ENCODE measurements around the gene SPECC1. TPM values are rescaled to one million over a fixed set of nuclear protein-coding genes. Genes with fewer than 3 reads are reported as not detected.
A peak's percentile ranks its signal among the peaks of the same experiment; 100 is the strongest.

The SPECC1 gene
- total and polyA plus RNA-seq, 2 of the 13 experiments (the other 11 are each of a cell fraction or from before 2014, with no cell fraction given), result 2.3 to 6.9 TPM

DNA sequence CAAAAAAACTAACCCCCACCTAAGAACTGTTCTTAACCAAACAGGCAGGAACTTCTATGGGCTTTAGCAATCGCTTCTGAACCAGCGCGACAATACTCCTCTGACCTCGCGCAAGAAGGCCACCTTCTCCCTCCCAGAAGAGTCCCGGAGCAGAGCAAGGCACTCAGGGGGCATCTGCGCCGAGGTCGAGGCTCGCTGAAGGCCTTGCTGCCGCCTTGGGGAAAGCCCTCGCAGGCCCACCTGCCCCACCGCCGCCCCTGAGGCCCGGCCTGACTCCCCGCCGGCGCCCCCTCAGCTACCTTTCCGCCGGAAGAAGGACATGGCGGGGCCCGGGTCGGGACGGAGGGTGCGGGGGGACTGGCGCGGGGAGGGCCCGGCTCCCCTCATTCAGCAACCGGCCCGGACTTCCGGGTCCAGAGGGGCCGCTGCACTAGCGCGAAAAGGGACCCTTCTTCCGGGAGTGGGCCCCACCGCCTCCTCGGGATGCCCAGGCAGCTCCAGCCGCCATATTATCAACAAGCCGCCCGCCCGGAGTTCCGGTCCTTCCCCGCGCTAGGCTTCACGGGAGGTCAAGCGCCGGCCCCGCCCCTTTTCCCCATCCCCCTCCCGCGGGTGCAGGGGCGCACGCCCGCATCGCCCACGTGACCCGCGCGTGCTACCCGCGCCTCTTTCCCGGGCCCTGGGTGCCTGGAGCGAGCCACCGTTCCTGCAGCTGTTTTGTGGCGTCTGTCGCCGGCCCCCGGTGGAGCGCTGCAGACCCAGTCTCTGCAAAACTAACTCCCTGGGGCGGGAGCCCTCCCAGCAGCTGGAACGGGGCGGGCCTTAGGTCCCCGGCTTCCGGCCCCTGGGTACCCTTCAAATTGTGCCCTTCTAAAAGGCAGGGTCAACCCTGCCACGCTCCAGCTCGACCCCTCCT is 31.6 kb upstream of the SPECC1 start, which contains the start of gene AKAP10 (continued):
- TF ChIP-seq, protein P1, sequence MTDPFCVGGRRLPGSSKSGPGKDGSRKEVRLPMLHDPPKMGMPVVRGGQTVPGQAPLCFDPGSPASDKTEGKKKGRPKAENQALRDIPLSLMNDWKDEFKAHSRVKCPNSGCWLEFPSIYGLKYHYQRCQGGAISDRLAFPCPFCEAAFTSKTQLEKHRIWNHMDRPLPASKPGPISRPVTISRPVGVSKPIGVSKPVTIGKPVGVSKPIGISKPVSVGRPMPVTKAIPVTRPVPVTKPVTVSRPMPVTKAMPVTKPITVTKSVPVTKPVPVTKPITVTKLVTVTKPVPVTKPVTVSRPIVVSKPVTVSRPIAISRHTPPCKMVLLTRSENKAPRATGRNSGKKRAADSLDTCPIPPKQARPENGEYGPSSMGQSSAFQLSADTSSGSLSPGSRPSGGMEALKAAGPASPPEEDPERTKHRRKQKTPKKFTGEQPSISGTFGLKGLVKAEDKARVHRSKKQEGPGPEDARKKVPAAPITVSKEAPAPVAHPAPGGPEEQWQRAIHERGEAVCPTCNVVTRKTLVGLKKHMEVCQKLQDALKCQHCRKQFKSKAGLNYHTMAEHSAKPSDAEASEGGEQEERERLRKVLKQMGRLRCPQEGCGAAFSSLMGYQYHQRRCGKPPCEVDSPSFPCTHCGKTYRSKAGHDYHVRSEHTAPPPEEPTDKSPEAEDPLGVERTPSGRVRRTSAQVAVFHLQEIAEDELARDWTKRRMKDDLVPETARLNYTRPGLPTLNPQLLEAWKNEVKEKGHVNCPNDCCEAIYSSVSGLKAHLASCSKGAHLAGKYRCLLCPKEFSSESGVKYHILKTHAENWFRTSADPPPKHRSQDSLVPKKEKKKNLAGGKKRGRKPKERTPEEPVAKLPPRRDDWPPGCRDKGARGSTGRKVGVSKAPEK (CRISPR knock-in tag; IDR thresholded peaks at IDR 0.05; ENCODE audit: borderline replicate concordance), result no peak
- TF ChIP-seq RAD21 (CRISPR knock-in tag; IDR thresholded peaks at IDR 0.05), result no peak
- TF ChIP-seq ZNF383 (CRISPR knock-in tag; IDR thresholded peaks at IDR 0.05; ENCODE audit: borderline replicate concordance), result 0 out of 2 replicates have a peak, but pooled peaks have one; percentile 41
- TF ChIP-seq ZNF556 (CRISPR knock-in tag; IDR thresholded peaks at IDR 0.05; ENCODE audit: borderline replicate concordance), result peak; percentile 86; the same call in 1 of the 2 replicates
- no peak for TF ChIP-seq ZNF180 (CRISPR knock-in tag; IDR thresholded peaks at IDR 0.05; ENCODE audit: borderline replicate concordance, low read depth)
- no peak for TF ChIP-seq HNRNPH1 (optimal IDR thresholded peaks at IDR 0.05; ENCODE audit: low read depth, low read length)
- TF ChIP-seq SMYD3 (CRISPR knock-in tag; IDR thresholded peaks at IDR 0.05), result no peak
- TF ChIP-seq ZNF816 (CRISPR knock-in tag; IDR thresholded peaks at IDR 0.05; ENCODE audit: borderline replicate concordance), result peak; percentile 71; the same call in 1 of the 2 replicates
- no peak for TF ChIP-seq ATRX (CRISPR knock-in tag; IDR thresholded peaks at IDR 0.05; ENCODE audit: borderline replicate concordance)
- peak; percentile 95 for TF ChIP-seq ZFY (CRISPR knock-in tag; IDR thresholded peaks at IDR 0.05)
- 0 out of 2 replicates have a peak, but pooled peaks have one; percentile 67 for TF ChIP-seq NR1H2 (CRISPR knock-in tag; IDR thresholded peaks at IDR 0.05; ENCODE audit: borderline replicate concordance, low read depth)
- TF ChIP-seq SALL2 (CRISPR knock-in tag; IDR thresholded peaks at IDR 0.05), result peak; percentile 77; the same call in 1 of the 2 replicates
- TF ChIP-seq ZMYM3 (CRISPR knock-in tag; IDR thresholded peaks at IDR 0.05), result peak; percentile 49; the same call in 1 of the 2 replicates
- peak; percentile 32; the same call in 1 of the 2 replicates for TF ChIP-seq ZNF263 (CRISPR knock-in tag; IDR thresholded peaks at IDR 0.05)
- no peak for TF ChIP-seq U2AF2 (IDR thresholded peaks at IDR 0.05; ENCODE audit: low read depth, low read length)
- no peak for TF ChIP-seq MAFK (conservative IDR thresholded peaks at IDR 0.05 in 1 of 2, IDR thresholded peaks at IDR 0.05 in 1 of 2; ENCODE audit: low read length in 2 of 2)
- TF ChIP-seq, protein P2, sequence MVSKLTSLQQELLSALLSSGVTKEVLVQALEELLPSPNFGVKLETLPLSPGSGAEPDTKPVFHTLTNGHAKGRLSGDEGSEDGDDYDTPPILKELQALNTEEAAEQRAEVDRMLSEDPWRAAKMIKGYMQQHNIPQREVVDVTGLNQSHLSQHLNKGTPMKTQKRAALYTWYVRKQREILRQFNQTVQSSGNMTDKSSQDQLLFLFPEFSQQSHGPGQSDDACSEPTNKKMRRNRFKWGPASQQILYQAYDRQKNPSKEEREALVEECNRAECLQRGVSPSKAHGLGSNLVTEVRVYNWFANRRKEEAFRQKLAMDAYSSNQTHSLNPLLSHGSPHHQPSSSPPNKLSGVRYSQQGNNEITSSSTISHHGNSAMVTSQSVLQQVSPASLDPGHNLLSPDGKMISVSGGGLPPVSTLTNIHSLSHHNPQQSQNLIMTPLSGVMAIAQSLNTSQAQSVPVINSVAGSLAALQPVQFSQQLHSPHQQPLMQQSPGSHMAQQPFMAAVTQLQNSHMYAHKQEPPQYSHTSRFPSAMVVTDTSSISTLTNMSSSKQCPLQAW (CRISPR knock-in tag; IDR thresholded peaks at IDR 0.05), result no peak
- TF ChIP-seq TAF1 (CRISPR knock-in tag; IDR thresholded peaks at IDR 0.05), result peak; percentile 79
- peak; percentile 29; the same call in 1 of the 2 replicates for TF ChIP-seq ZSCAN21 (CRISPR knock-in tag; IDR thresholded peaks at IDR 0.05; ENCODE audit: borderline replicate concordance)
- TF ChIP-seq HDAC2 (CRISPR knock-in tag; IDR thresholded peaks at IDR 0.05), result peak; percentile 46
- TF ChIP-seq ZNF615 (CRISPR knock-in tag; IDR thresholded peaks at IDR 0.05; ENCODE audit: borderline replicate concordance), result no peak
- no peak for TF ChIP-seq ZNF10 (CRISPR knock-in tag; IDR thresholded peaks at IDR 0.05; ENCODE audit: borderline replicate concordance, low read depth)
- TF ChIP-seq PRMT3 (CRISPR knock-in tag; IDR thresholded peaks at IDR 0.05; ENCODE audit: borderline replicate concordance, low read depth), result no peak
- TF ChIP-seq NKX3-1 (CRISPR knock-in tag; IDR thresholded peaks at IDR 0.05), result peak; percentile 96
- peak; percentile 68 to 75 for TF ChIP-seq POLR2A (IDR thresholded peaks at IDR 0.05; ENCODE audit: insufficient read depth in 1 of 2, low read depth in 2 of 2, low read length in 2 of 2)
- TF ChIP-seq GATA4 (IDR thresholded peaks at IDR 0.05; ENCODE audit: borderline replicate concordance, low read depth), result no peak
